Right forelimb (tissue), 1 donor: ENCODE results near the gene RAD51B.
A peak's percentile ranks its signal among the peaks of the same experiment; 100 is the strongest.
"Not testable (repeated sequence)": the region's sequence is repeated elsewhere in the genome, so short reads cannot be mapped to it uniquely, and the experiment has no call there.

Source experiments
- DNase-seq: peaks from one replicate; pipeline ENCODE4 v3.0.0-alpha.2; 2018

RAD51B gene

DNA sequence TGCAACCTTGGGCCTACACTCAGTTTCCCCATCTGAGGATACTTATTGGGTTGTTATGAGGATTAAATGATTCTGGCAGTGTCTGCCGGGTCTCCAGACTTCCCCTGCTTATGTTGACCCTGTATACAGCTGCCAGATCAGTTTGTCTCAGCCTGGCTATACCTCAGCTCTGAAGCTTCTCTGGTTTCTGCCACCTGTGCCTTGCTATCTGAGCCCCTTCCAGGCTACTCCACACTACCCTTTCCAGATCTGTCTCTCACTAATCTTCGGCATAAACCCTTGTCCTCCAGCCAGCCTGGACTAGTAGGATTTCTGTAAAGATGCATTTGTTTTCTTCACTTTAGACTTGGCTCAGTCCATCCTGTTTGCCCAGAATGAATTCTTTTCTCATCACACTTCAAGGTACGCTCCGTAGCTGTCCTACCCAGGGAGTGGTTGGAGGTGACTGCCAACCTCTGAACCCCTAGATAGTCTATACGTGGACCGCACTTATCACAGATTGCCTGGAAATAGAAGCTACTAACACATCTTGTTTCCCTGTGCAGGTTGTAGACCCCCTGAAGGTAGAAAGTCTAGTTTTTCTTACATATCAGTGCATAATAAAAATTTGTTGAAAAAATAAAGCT lies 422.4 kb downstream of the RAD51B start:
- DNase-seq = no peak

DNA sequence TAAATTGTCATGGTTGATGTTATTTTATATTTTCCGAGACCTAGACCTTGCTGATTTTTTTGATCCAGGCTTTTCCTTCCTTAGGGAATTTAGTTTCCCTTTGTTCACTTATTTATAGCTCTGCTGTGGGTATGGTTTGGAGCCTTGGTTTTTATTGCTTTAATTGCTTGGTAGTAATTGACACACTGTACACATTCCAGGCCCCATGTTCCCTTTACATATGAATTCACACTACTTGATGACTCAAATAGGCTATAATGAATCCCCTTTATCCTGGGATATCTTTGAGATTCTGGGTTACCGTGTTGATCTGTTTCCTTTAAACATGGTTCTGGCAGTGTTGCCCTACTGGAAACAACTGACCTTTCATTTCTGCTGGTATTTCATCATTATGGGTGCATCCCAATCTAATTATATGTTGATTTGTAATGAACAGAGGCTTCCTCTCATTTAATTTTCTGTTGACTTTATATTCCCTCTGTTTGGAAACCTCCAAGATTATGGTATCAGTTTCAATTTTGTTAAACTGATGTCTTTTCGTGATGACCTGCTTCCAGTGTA lies 424.0 kb downstream of the RAD51B start:
- no peak for DNase-seq

- DNase-seq = no peak
Observed at GRCh38 chr14:68244262-68244980, 424.8 kb downstream of the RAD51B start.

DNA sequence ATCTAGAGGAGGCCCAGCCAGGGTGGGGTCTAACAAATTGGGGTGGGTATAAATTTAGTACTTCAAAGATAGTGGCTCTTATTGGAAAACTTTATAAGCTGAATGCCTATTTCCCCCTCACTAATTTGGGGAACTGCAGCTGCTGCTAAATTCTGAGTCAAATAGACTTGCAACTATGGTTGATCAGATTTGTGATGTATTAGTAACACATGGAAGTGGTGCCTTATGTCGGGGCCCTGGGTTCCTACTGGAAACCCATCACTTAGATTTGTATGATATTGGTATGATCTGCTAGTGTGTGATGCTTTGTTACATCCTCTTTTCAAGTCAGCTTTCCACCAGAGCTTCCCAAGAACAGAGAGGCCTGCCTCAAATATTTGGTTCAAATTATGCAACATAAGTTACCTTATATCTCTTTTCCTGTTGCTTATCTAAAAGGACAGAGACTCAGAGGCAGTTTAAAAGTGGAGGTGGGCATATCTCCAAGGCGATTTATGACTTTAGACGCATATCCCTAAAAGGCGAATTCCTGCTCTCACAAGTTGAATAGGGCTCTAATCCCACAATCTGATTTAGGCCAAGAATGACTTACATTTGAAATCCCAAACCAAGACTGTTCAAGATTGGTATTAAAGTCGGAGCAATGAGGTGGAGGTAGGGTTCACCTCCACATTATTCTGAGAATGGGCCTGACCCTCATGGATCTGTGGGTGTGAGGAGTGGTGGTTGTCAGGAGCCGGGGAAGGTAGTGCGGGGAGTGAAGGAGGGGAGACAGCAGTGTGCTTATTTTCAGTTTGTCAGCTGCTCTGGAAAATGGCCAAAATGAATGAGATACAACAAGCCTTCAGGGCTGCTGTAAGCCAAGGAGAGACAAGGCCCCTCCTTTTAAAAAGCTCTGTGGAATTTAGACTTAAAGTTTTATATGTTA lies 425.8 kb downstream of the RAD51B start:
- peak; percentile 71 for DNase-seq

GRCh38 chr14:68246074-68246785 lies 426.7 kb downstream of the RAD51B start:
- no peak for DNase-seq

DNA sequence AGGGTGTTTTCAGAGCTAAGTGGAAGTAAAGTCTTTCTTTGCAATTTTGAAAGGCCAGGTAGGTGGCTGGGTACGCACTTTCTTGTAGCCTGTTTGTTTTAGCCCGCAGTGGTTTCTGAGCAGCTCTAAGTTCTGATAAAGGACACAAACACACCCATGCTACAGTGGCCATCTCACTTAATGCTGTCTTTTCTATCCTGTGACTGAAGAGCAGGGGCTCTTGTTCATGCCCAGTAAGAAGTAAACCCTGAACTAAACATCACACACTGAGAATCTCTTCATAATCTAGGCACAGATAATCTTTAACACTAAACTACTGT lies 427.2 kb downstream of the RAD51B start:
- DNase-seq = no peak

GRCh38 chr14:68247274-68247673 lies 427.7 kb downstream of the RAD51B start:
- no peak for DNase-seq

- DNase-seq = no peak
Observed at GRCh38 chr14:68247676-68248268, 428.2 kb downstream of the RAD51B start.

DNA sequence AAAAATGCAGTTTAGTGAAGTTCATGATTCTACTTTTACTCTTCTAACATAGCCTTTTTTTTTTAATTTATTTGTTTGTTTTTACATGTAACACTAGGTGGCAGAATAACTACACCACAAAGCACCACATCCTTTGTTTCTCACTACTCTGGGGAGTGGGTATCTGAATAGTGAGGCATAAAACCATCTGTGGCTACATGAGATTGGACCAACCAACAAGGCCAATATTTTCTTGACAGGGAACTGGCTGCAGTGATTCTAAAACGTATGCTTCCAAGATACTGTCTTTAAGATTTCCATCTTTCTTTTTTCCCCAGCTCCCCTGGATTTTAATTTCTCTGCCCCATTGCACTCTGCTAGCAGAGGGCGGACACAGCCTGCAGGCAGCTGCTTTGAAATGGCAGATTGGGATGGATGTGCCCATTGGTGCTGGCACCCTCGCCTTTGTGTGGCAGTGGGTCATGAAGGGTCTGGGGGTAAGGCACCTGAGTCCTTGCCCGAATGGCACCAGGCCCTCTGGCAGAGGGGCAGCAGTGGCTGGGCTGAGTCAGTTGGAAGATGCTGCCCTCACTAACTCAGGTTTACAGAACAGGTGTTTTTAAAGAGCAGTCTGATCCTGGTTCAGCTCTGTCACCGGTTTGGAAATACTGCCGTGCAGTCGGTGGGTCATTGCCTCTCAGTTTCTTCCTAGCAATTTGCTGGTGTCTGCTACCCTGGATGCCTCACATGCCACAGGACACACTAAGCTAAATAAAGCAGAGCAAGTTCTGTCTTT lies 429.1 kb downstream of the RAD51B start:
- no peak for DNase-seq

DNA sequence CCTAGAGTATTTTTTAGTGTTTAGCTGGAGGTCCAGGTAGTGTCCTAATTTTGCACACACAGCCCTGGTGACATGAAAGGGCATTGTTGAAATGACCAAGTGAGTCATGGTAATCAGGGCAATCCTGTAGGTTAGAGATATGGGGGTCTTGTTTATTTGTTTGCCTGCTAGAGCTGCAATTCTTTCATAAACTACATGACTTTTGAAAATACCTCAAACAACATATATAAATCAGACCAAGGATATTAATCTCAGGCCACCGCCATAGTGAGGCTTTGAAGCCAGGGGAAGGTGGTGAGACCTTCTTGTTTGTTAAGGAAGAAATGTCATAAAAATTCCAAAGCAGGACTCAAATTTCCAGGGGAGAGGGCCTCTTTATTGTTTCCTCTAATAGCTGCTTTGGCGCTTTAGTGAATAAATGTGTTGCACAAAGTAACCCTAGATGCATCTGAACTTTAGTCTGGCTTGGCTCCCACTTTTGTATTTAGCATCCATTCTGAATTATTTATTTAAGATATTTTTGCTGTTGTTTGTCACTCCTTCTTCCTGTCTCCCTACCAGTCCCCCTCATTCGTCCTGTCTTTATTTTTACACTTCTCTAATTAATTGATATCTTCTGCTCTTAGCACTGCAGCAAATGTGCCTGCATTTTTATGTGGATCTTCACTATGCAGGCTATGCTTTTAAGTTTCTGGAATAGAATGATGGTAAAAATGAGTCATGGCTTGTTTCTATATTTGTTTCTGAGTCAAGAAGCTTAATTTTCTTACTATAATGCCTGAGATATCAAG lies 430.3 kb downstream of the RAD51B start:
- DNase-seq = no peak

GRCh38 chr14:68250927-68251768 lies 431.6 kb downstream of the RAD51B start:
- DNase-seq = no peak

DNA sequence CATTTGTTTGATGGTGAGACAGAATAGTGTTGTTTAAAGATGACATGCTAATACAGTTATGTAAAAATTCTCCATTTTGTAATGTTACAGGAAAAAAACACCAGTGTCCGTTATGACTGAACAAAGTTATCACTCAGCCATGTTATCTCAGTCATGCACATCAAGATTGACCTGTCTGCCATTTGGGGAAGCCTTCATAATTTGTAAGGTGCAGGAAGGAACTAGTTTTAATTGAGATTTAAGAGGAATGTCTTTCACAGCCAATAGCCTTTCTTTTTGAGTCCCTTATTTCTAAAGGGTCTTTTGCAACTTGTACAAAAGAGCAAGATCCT lies 432.2 kb downstream of the RAD51B start:
- DNase-seq = no peak

DNA sequence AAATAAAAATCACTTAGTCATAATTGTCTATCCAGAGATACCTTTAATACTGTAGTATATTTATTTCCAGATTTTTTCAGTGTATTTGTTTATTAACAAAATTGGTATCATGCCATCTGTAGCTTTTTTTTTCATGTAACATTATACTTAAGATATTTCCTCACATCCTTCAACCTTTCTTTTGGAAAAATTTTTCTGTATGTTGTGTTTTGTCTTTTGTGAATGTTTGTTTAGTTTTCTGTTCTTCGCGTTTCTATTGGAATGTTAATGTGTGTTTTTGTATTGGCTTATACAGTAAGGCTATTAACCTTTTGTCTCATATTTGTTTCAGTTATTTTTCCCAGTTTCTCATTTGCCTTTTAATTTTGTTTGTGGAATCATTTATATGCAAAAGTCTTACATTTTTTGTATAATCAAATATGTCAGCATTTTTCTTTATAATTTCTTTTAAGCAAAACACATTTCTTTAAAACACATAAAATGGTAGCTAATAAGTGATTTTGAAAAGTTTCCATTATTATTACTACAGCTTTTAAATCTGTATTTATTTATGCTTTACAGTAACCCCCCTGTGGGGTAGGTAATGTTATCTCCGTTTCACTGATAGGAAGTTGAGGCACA lies 433.7 kb downstream of the RAD51B start:
- DNase-seq = no peak

GRCh38 chr14:68253878-68254528 lies 434.4 kb downstream of the RAD51B start:
- no peak for DNase-seq

DNA sequence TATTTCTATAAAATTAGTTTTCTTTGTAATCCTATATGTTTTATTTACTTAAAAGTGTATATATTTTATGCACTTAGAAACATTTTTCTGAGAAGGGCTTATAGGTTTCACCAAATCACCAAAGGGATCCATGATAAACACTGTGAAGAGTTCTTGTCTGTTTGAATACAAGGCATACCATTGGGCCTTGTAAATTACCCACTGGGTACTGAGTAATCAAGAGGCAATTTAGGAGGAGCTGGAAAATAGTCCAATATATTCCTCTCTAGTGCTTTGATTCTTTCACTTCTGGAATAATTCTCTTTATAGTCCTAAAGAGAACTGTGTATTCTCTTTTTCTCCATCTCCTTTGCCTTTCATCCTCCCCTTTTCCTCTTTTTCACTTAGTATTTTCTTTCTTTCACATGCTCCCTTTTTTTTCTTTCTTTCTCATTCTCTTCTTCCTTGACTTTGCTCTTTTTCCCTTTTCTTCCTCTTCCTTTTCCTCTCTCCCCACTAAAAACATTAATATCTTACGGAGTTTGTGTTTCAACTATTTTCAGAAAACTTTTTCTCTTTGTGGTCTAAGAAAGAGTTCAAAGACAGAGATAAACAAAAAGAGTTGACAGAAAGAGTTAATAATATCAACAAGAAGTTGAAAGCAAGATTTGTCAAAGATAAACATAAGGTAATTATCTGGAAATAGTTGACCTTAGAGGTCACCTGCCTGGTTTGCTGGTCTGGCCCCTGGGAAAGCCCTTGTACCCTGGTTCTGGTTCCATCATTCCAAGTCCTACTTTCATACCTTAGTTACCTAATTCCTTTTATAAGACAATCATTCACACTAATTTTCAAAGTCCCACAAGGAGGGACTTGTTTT lies 435.3 kb downstream of the RAD51B start:
- DNase-seq = no peak

- DNase-seq = no peak
Observed at GRCh38 chr14:68255693-68256178, 436.2 kb downstream of the RAD51B start.

DNA sequence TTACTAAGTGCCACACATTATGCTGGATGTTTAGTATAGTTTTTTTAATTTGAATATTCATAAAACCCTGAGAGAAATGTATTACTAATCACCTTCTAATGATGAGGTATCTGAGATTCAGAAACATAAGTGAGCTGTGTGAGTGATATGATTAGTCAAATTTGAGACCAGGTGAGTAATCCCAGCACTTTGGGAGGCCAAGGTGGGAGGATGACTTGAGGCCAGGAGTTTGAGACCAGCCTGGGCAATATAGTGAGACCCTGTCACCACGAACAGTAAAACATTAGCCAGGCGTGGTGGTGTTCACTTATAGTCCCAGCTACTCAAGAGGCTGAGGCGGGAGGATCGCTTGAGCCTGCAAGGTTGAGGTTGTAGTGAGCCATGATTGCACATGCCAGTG lies 438.4 kb downstream of the RAD51B start:
- DNase-seq = no peak

- not testable (repeated sequence) for DNase-seq
Observed at GRCh38 chr14:68258995-68259394, 439.4 kb downstream of the RAD51B start.
